GM18502 (cell line): Measurements from ENCODE around the gene RNU1-3.
"Not testable (repeated sequence)": the region's sequence is repeated elsewhere in the genome, so short reads cannot be mapped to it uniquely, and the experiment has no call there.

ENCODE experiments used
- ATAC-seq: cut with Tn5 transposase; IDR thresholded peaks from one replicate; pipeline ENCODE4 v1.9.1; 2021; ENCODE audit warnings: mild to moderate bottlenecking; ENCODE audit not compliant: unreplicated experiment, poor library complexity

Gene RNU1-3

GRCh38 chr1:16666502-16667413, at the start of gene RNU1-3:
Gene RNU1-3 (minus strand): TSS chr1:16666948.
- peak; percentile 99 for ATAC-seq

DNA sequence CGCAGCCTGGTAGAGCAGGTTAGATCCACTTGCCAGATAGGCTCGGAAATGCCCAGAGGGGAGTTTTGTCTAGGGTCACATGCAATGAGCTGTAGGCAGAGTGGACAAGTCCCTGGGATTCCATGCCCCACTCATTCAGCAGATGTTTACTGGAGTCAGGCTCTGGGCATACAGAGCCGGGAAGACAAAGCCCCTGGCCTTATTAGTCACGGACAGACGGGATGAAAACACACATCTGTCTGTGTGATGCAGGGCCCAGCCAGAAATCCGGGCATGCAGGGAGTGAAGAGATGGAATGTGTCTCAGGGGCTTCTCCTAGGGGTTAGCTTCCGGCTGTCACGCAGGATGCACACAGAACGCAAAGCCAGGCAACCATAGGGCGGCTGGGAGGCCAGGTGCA, 46.7 kb upstream of the RNU1-3 start:
- not testable (repeated sequence) for ATAC-seq

DNA sequence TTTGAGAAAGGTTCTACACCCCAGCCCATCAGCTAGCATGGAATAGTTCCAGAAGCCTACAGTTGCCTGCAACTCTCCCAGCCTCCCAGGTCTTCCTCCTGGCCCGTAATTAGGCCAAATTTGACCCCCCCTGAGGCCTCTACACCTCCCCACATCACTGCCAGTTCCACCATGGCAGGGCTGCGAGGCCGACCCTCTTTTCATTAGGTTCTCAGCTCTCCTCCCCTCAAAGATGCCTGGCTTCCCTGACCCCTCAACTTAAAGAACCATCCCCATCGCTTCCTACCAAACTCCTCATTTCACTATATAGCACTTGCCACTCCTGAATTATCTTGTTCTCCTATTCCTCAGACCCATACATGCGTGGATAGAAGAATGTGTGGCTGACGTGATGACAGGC, 46.2 kb upstream of the RNU1-3 start:
- not testable (repeated sequence) for ATAC-seq

- ATAC-seq: not testable (repeated sequence)
Observed at GRCh38 chr1:16712582-16712981, 45.8 kb upstream of the RNU1-3 start.

DNA sequence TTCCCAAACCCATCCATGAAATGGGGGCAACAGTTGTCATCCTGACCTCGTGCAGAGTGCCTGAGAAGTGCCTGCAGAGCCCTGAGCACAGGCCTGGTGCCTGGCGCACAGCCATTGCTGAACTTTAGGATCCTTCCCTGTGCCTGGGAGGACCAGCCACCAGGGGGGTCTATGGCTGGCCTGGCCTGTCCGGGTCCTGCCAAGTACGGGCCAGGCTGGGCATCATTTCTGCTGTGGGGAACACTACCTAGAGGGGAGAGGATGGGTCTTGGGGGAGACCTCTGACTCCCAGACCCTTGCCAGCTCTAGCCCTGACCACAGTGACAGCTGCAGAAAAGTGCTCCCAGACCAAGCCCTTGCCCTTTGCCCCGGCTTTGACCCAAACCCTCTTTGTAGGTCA, 45.4 kb upstream of the RNU1-3 start:
- ATAC-seq: not testable (repeated sequence)

DNA sequence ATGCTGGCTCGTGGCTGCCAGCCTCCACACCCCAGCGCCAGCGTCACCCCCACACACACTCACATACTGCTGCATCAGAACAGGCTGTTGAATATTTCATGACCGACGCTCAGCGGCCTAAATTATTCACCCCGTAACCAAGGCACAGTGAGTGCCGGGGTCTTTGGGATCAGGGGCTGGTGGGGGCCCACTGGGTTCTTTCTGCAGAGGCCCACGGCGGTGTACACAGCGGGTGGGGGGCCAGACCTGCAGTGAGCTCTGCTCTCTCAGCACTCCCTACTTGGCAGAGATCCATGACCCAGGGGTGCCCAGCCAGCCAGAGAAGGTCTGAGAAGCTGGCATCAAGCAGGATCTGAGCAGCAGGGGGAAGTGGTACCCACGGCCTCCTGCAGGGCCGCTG, 43.9 kb upstream of the RNU1-3 start:
- ATAC-seq: not testable (repeated sequence)

GRCh38 chr1:16709659-16710087, 42.9 kb upstream of the RNU1-3 start:
- ATAC-seq: peak; percentile 51

- not testable (repeated sequence) for ATAC-seq
Observed at GRCh38 chr1:16708704-16709103, 42.0 kb upstream of the RNU1-3 start.

GRCh38 chr1:16707130-16708093, 40.7 kb upstream of the RNU1-3 start:
- not testable (repeated sequence) for ATAC-seq

DNA sequence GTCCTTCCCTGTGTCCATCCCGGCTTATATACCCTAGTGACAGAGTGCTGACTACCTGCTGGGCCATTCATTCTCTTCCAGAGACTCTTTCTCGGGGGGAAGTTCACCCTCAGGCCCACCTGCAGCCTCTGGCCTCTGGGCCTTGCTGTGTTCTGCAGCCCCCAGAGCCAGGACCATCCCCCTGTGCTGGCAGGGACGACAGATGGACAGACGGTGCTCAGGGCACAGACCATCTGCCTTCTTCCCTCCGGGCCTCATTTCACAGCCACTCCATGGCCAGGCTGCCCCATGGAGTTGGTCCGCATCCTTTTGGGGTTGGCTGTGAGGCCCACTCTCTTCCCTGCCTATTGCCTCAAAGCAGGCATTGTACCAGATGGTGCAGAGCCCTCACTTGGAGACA, 39.6 kb upstream of the RNU1-3 start:
- ATAC-seq: not testable (repeated sequence)

GRCh38 chr1:16704502-16705100, 37.9 kb upstream of the RNU1-3 start:
- ATAC-seq: not testable (repeated sequence)

DNA sequence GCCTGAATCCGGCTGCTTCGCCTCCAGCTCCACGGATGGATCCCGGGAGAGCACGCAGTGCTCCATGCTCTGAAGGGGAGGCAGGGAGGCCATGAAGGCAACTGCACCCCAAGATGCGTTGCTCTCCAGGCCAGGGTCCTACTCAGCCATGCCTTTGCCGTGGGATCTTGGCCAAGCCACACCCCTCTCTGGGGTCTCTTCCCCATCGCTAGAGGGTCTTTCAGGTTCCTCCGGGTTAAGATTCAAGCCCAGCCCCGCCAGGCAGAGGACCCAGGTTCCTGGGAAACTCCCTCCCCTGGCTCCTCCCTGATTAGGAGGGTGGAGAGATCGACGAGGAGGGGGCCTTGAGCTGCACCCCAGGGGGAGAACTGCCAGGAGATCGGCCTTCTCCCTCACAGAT, 37.3 kb upstream of the RNU1-3 start:
- not testable (repeated sequence) for ATAC-seq

- not testable (repeated sequence) for ATAC-seq
Observed at GRCh38 chr1:16703602-16704001, 36.9 kb upstream of the RNU1-3 start.

GRCh38 chr1:16703141-16703540, 36.4 kb upstream of the RNU1-3 start:
- ATAC-seq: not testable (repeated sequence)

GRCh38 chr1:16702280-16702679, 35.5 kb upstream of the RNU1-3 start:
- not testable (repeated sequence) for ATAC-seq

GRCh38 chr1:16701189-16701588, 34.4 kb upstream of the RNU1-3 start:
- ATAC-seq: not testable (repeated sequence)

GRCh38 chr1:16700138-16700895, 33.6 kb upstream of the RNU1-3 start:
- ATAC-seq: not testable (repeated sequence)

DNA sequence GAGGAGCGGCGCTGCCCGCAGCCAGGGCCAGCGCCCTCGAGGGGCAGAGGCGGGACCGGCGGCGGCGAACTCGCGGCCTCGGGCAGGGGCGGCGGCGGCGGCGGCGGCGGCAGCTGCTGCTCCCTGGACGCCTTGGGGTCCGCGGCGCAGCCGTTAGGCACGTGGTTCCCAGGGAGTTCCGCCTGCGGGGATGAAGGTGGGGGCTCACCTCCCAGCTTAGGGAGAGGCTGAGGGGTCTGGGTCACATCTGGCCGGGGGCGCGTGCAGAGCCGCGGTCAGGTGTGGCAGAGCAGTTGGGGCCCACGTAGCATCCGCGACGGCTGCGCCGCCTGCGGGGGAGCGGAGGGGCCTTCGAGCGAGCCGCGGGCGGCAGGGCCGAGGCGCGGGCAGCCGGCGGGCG, 32.7 kb upstream of the RNU1-3 start:
- not testable (repeated sequence) for ATAC-seq

GRCh38 chr1:16697152-16697551, 30.4 kb upstream of the RNU1-3 start:
- not testable (repeated sequence) for ATAC-seq
